Epithelial cell of proximal tubule (primary cell): ENCODE results near the gene ATP1A3. TPM values are rescaled to one million over a fixed set of nuclear protein-coding genes. Genes with fewer than 3 reads are reported as not detected.
"Not testable (repeated sequence)": the region's sequence is repeated elsewhere in the genome, so short reads cannot be mapped to it uniquely, and the experiment has no call there.

ENCODE experiments used
- DNase-seq: peaks from one replicate; pipeline ENCODE4 v3.0.0-alpha.2; 2011; ENCODE audit warnings: low read depth
- H3K4me3 ChIP-seq: 2 replicates; pipeline ENCODE4 v1.5.1; 2011; ENCODE audit warnings: low read depth, mild to moderate bottlenecking, low read length
- CTCF ChIP-seq: conservative IDR thresholded peaks from 2 replicates; pipeline ENCODE4 v1.5.1; 2012; ENCODE audit warnings: low read depth, mild to moderate bottlenecking, low read length
- total RNA-seq: library from RNA; depleted of rRNA; stranded (reverse); fragments of >200 nt; gene quantifications from 2 replicates; pipeline ENCODE4 v1.2.3, GENCODE V29; 2015

ATP1A3 gene
- 0.36 TPM in 1 of 2 replicates, not detected in the other for total RNA-seq

GRCh38 chr19:41993612-41994483 is at the start of gene ATP1A3:
ATP1A3 (minus strand) TSS chr19:41994230; CDS start chr19:41994076, 154 bp downstream.
- H3K4me3 ChIP-seq = peak within 1 kb of the TSS; percentile 19
- no peak for TF ChIP-seq CTCF
- no peak for DNase-seq

- no peak for DNase-seq
- H3K4me3 ChIP-seq = no peak overlapping the region
- TF ChIP-seq CTCF = no peak
These were observed 48.6 kb upstream of the ATP1A3 start for GRCh38 chr19:42042455-42043170.

GRCh38 chr19:42040491-42040890 is 46.5 kb upstream of the ATP1A3 start:
- DNase-seq, H3K4me3 ChIP-seq: not testable (repeated sequence)

GRCh38 chr19:42040031-42040430 is 46.0 kb upstream of the ATP1A3 start:
- no peak for TF ChIP-seq CTCF
- H3K4me3 ChIP-seq = no peak overlapping the region
- DNase-seq = no peak

GRCh38 chr19:42038666-42039065 is 44.6 kb upstream of the ATP1A3 start:
- H3K4me3 ChIP-seq = no peak overlapping the region
- no peak for TF ChIP-seq CTCF
- no peak for DNase-seq

- TF ChIP-seq CTCF = no peak
These were observed 43.6 kb upstream of the ATP1A3 start for GRCh38 chr19:42037649-42038048.

GRCh38 chr19:42034640-42035391 is 40.8 kb upstream of the ATP1A3 start:
- H3K4me3 ChIP-seq = not testable (repeated sequence)
- TF ChIP-seq CTCF = peak; percentile 91
- peak; percentile 50 for DNase-seq

More at GRCh38 chr19:42037649-42038048, 43.6 kb upstream of the ATP1A3 start:
- no peak for DNase-seq
- no peak overlapping the region for H3K4me3 ChIP-seq
